ENCODE measurements around the gene LDLR. TPM values are rescaled to one million over a fixed set of nuclear protein-coding genes. Genes with fewer than 3 reads are reported as not detected.

Gene LDLR
- 100 to 1,000 TPM in 1 of 4 donors, 10 to 100 TPM in 2, 1 to 10 TPM in 1; 7.6 to 101 (median 21.6) TPM for total RNA-seq
- polyA plus RNA-seq = 19.3 TPM
- long read RNA-seq, donor 1, partial matches to known transcripts = 7 of 29 reads
- long read RNA-seq, donor 1, other reads (novel, unspliced or antisense) = 22 of 29 reads
- long read RNA-seq, donor 2, partial matches to known transcripts = 0 of 1 reads
- long read RNA-seq, donor 2, other reads (novel, unspliced or antisense) = 1 of 1 reads
- long read RNA-seq, donor 3, transcript LDLR-208 (18 exons, 3,617 nt) = major isoform, 28 of 138 reads
- long read RNA-seq, donor 3, partial matches to known transcripts = 67 of 138 reads
- long read RNA-seq, donor 3, other reads (novel, unspliced or antisense) = 42 of 138 reads
- long read RNA-seq, donor 4 = 0 reads

DNA sequence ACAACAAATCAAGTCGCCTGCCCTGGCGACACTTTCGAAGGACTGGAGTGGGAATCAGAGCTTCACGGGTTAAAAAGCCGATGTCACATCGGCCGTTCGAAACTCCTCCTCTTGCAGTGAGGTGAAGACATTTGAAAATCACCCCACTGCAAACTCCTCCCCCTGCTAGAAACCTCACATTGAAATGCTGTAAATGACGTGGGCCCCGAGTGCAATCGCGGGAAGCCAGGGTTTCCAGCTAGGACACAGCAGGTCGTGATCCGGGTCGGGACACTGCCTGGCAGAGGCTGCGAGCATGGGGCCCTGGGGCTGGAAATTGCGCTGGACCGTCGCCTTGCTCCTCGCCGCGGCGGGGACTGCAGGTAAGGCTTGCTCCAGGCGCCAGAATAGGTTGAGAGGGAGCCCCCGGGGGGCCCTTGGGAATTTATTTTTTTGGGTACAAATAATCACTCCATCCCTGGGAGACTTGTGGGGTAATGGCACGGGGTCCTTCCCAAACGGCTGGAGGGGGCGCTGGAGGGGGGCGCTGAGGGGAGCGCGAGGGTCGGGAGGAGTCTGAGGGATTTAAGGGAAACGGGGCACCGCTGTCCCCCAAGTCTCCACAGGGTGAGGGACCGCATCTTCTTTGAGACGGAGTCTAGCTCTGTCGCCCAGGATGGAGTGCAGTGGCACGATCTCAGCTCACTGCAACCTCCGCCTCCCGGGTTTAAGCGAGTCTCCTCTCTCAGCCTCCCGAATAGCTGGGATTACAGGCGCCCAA, at the start of gene LDLR:
LDLR (plus strand) TSS at position 210 of the 760 bp plus-strand sequence; CDS start at position 296, 86 bp downstream.
- under 1% methylated on average over 43 of the region's 43 CpGs for WGBS
- H3K4me3 ChIP-seq (ENCODE audit: low read length) = peak within 1 kb of the TSS; percentile 73
- H3K4me1 ChIP-seq (ENCODE audit: control insufficient read depth, insufficient read depth, low read length) = peaks cover 8% of the 10 kb centered on the region
- ATAC-seq = peak; percentile 69 to 81
- no peaks in the 10 kb centered on the region for H3K27me3 ChIP-seq (ENCODE audit: control insufficient read depth, insufficient read depth)
- peak within 1 kb of the TSS; percentile 98 for H3K27ac ChIP-seq (ENCODE audit: low read length)
- peak; percentile 92 to 94 (median 93) for DNase-seq
- intact Hi-C loops (cut with DNase I) = no loop called here
- H3K9me3 ChIP-seq (ENCODE audit: control insufficient read depth, low read length) = no peaks in the 10 kb centered on the region

DNA sequence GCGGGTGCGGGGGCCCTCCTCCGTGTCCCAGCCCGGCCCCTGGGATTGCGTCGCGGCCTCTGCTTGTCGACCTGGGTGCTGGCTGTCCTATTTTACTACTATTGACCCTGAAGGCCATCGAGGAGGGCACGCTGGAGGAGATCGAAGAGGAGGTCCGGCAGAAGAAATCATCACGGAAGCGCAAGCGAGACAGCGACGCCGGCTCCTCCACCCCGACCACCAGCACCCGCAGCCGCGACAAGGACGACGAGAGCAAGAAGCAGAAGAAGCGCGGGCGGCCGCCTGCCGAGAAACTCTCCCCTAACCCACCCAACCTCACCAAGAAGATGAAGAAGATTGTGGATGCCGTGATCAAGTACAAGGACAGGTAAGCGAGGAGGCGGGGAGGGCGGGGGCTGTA, 48.1 kb upstream of the LDLR start:
- intact Hi-C loops (cut with DNase I) = no loop called here
- H3K4me3 ChIP-seq (ENCODE audit: low read length) = no peak overlapping the region
- DNase-seq = no peak
- WGBS = 96% methylated on average over 33 of the region's 33 CpGs
- no peaks in the 10 kb centered on the region for H3K9me3 ChIP-seq (ENCODE audit: control insufficient read depth, low read length)
- no peaks in the 10 kb centered on the region for H3K27me3 ChIP-seq (ENCODE audit: control insufficient read depth, insufficient read depth)
- ATAC-seq = no peak
- H3K4me1 ChIP-seq (ENCODE audit: control insufficient read depth, insufficient read depth, low read length) = no peaks in the 10 kb centered on the region
- no peak overlapping the region for H3K27ac ChIP-seq (ENCODE audit: low read length)

DNA sequence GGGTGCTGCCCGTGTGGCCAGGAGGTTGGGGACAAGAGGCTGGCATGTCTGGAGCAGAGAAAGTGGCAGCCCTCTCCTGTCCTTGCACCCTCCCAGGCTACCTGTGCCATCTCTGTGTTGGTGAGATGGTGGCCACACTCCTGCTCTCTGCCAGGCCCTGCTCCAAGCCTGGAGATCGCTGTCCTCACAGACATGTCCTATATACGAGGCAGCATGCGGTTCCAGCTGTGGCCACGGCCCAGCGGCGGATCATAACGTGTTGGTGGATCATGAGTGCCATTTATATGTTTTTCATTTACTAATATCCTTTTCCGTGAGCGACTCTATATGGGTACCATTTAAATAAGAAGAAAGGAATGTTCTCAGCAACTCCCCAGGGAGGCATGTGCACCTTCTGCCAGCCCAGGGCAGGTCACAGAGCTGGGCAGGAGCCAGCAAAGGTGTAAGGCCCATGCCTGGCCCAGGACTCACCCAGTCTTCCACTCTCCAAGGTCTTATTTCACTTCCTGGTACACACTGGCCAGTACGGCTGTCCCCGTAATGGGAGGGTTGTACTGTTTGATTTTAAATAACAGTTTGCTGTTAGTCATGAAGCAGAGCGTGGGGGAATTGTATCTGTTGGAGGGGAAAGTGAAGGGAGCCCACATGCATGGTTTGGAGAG, 47.2 kb upstream of the LDLR start:
- DNase-seq (no peak), ATAC-seq (peak in 1 of 2 donors; percentile 26)
- Histone ChIP-seq H3K4me1 (ENCODE audit: control insufficient read depth, insufficient read depth, low read length) (no peaks in the 10 kb centered on the region), H3K4me3 (ENCODE audit: low read length) (no peak overlapping the region), H3K27ac (ENCODE audit: low read length) (no peak overlapping the region), H3K9me3 (ENCODE audit: control insufficient read depth, low read length) (no peaks in the 10 kb centered on the region), H3K27me3 (ENCODE audit: control insufficient read depth, insufficient read depth) (no peaks in the 10 kb centered on the region)
- intact Hi-C loops (cut with DNase I) = no loop called here
- 93% methylated on average over 13 of the region's 13 CpGs for WGBS

DNA sequence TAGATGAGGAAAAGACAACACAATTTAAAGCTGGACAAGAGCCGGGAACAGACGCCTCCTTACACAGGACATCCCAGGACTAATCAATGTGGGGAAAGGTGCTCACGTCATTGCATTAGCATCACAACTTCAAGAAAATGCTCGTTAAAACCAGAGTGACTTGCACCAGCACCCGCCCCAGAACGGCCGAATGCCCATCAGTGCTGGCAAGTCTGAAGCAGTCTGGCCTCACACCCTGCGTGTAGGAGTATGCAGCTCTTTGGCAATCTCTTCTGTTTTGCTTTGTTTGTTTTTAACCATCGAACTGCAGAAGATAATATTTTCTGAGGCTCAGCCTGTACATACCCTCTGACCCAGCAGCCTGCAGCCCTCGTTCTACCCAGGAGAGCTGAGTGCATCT, 44.8 kb upstream of the LDLR start:
- intact Hi-C loops (cut with DNase I) = no loop called here
- 87% methylated on average over 10 of the region's 10 CpGs for WGBS
- no peak overlapping the region for H3K4me3 ChIP-seq (ENCODE audit: low read length)
- H3K27me3 ChIP-seq (ENCODE audit: control insufficient read depth, insufficient read depth) = no peaks in the 10 kb centered on the region
- ATAC-seq (no peak), DNase-seq (no peak)
- no peak overlapping the region for H3K27ac ChIP-seq (ENCODE audit: low read length)
- H3K4me1 ChIP-seq (ENCODE audit: control insufficient read depth, insufficient read depth, low read length) = no peaks in the 10 kb centered on the region
- no peaks in the 10 kb centered on the region for H3K9me3 ChIP-seq (ENCODE audit: control insufficient read depth, low read length)

DNA sequence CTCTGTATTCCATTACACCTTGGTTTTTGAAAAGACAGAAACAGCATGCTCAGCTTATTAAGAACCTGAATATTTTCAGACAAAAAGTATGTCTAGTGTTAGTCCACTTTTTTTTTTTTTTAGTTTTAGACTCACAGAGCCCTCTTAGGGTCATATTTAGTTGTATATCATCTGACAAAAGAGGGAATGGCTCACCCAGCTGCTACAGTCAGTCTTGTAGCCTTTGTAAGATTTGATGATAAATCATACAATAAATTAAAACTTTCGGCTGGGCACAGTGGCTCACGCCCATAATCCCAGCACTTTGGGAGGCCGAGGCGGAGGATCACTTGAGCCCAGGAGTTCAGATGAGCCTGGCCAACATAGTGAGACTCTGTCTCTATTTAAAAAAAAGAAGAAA, 43.7 kb upstream of the LDLR start:
- DNase-seq = no peak
- no peak for ATAC-seq
- no peak overlapping the region for H3K4me3 ChIP-seq (ENCODE audit: low read length)
- H3K4me1 ChIP-seq (ENCODE audit: control insufficient read depth, insufficient read depth, low read length) = no peaks in the 10 kb centered on the region
- WGBS = 97% methylated on average over 4 of the region's 4 CpGs
- H3K27ac ChIP-seq (ENCODE audit: low read length) = no peak overlapping the region
- intact Hi-C loops (cut with DNase I) = no loop called here
- no peaks in the 10 kb centered on the region for H3K27me3 ChIP-seq (ENCODE audit: control insufficient read depth, insufficient read depth)
- H3K9me3 ChIP-seq (ENCODE audit: control insufficient read depth, low read length) = no peaks in the 10 kb centered on the region

DNA sequence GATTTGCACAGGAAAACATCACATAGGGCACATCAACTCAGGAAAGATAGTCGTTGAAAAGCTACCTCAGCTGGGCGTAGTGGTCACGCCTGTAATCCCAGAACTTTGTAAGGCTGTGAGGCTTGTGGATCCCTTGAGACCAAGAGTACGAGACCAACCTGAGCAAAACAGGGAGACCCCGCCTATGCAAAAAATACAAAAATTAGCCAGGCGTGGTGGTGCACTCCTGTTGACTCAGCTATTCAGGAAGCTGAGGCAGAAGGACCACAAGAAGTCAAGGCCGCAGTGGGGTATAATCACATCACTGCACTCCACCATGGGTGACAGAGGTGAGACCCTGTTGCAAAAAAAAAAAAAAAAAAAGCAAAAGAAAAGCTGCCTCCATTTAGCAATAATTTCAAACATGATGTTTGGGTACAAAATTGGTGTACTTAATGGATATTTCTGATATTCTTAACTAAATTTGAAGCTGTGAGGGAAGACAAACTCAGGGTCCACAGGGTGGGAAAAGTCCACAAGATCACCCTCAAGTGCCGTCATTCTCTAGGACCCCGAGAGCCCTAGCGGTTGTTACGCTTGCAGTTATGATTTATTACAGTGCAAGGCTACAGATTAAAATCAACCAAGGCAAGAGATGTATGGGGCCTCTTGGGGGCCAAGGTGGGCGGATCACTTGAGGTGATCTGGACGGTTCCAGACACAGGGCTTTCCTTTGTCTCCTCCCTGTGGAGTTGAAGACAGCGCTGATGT, 42.5 kb upstream of the LDLR start:
- no peak for ATAC-seq
- 93% methylated on average over 14 of the region's 14 CpGs for WGBS

DNA sequence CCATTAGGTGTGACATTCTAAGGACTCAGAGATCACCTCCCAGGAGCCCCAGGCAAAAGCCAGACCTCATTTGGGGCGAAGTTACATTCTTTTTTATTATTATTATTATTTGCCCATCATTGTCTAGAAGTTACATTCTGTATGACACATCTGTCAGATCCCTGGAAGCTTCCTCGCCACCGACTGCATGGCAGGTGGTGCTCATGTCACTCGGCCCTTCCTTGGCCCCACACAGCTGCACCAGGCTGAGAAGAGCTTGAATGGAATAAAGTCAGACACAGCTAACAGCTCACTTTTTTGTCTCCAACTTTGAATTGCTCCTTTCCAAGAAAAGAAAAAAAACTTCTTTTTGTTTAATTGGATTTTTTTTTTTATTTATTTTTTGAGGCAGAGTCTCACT, 41.4 kb upstream of the LDLR start:
- Histone ChIP-seq H3K4me1 (ENCODE audit: control insufficient read depth, insufficient read depth, low read length) (no peaks in the 10 kb centered on the region), H3K4me3 (ENCODE audit: low read length) (no peak overlapping the region), H3K27ac (ENCODE audit: low read length) (no peak overlapping the region), H3K27me3 (ENCODE audit: control insufficient read depth, insufficient read depth) (no peaks in the 10 kb centered on the region), H3K9me3 (ENCODE audit: control insufficient read depth, low read length) (no peaks in the 10 kb centered on the region)
- intact Hi-C loops (cut with DNase I) = no loop called here
- 91% methylated on average over 4 of the region's 4 CpGs for WGBS
- ATAC-seq (no peak), DNase-seq (no peak)

More for the DNA sequence above, 42.5 kb upstream of the LDLR start:
- Histone ChIP-seq H3K4me1 (ENCODE audit: control insufficient read depth, insufficient read depth, low read length) (no peaks in the 10 kb centered on the region), H3K27me3 (ENCODE audit: control insufficient read depth, insufficient read depth) (no peaks in the 10 kb centered on the region), H3K9me3 (ENCODE audit: control insufficient read depth, low read length) (no peaks in the 10 kb centered on the region), H3K27ac (ENCODE audit: low read length) (no peak overlapping the region), H3K4me3 (ENCODE audit: low read length) (no peak overlapping the region)
- DNase-seq = no peak
- intact Hi-C loops (cut with DNase I) = no loop called here

DNA sequence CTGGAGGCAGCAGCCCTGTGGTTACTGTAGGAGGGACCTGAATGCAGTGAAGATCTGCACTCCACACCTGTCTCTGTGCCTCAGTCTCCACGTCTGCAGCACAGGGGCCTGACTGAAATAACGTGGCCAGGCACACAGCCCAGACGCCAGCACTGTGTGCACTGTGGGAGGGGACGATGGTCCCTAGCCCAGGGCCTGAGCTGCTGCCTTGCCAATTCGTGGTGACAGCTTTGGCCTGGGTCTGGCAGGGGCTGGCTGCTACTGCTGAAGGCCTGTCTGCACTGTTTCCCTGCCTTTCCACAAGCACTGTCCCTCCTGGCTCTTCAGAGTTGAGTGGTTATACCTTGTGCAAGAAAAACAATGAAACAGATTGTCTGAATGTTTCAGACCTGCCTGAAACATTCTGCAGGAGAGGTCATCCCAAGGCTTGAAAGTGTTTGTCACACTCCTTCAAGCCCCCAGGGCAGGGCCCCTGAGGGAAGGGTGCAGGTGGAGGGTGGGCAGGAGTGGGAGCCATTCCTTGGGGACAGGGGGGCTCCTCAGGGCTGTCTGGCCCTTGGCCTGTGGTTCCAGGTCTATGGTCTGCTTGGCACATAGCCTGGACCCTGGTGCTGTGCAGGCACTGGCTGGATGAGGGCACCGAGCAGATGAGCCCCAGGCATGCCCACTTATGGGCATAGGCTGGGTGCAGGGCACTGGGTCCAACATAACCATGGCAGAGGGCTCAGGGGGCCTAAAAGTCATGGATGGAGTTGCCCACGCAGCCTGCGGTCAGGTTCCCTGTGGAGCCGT, 38.7 kb upstream of the LDLR start:
- no peak overlapping the region for H3K4me3 ChIP-seq (ENCODE audit: low read length)
- no peak overlapping the region for H3K27ac ChIP-seq (ENCODE audit: low read length)
- WGBS = 82% methylated on average over 9 of the region's 9 CpGs
- intact Hi-C loops (cut with DNase I) = no loop called here
- DNase-seq (no peak), ATAC-seq (peak; percentile 26 to 48)
- no peaks in the 10 kb centered on the region for H3K9me3 ChIP-seq (ENCODE audit: control insufficient read depth, low read length)
- no peaks in the 10 kb centered on the region for H3K4me1 ChIP-seq (ENCODE audit: control insufficient read depth, insufficient read depth, low read length)
- no peaks in the 10 kb centered on the region for H3K27me3 ChIP-seq (ENCODE audit: control insufficient read depth, insufficient read depth)

DNA sequence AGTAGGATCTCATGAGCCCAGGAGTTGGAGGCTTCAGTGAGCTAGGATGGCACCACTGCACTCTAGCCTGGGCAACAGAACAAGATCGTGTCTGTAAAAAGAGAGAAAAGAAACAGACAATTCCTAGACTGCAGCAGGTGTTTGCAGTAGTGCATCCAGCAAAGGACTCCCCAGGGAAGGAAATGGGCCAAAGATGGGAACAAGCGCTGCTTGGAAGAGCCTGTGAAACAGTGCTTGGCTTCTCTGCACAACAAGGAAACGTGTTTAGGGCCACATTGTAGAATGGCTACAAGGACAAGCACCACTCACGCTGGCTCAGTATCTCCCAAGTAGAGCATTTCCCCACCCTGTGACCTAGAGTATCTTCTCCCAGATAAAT, 35.5 kb upstream of the LDLR start:
- DNase-seq = no peak
- H3K9me3 ChIP-seq (ENCODE audit: control insufficient read depth, low read length) = no peaks in the 10 kb centered on the region
- H3K27ac ChIP-seq (ENCODE audit: low read length) = no peak overlapping the region
- WGBS = 56% methylated on average over 4 of the region's 4 CpGs
- no peak for ATAC-seq
- H3K4me3 ChIP-seq (ENCODE audit: low read length) = no peak overlapping the region
- no peaks in the 10 kb centered on the region for H3K27me3 ChIP-seq (ENCODE audit: control insufficient read depth, insufficient read depth)
- H3K4me1 ChIP-seq (ENCODE audit: control insufficient read depth, insufficient read depth, low read length) = no peaks in the 10 kb centered on the region
- intact Hi-C loops (cut with DNase I) = no loop called here

DNA sequence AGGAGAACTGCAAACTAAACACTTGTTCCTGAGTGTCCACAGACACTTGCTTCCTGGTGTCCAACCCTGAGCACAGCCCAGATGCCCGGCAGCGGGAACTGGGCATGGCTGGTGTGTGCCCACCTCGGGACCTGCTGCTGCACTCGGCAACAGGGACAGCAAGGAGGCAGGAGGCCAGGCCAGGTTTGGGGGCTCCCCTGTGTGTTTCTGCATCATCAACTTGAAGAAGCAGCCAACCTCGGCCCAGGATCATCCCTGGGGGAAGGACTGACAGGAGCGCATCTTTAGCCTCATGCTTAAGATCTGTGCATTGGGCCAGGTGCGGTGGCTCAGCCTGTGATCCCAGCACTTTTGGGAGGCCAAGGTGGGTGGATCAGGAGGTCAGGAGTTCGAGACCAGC, 35.1 kb upstream of the LDLR start:
- DNase-seq = no peak
- intact Hi-C loops (cut with DNase I) = no loop called here
- Histone ChIP-seq H3K27ac (ENCODE audit: low read length) (no peak overlapping the region), H3K9me3 (ENCODE audit: control insufficient read depth, low read length) (no peaks in the 10 kb centered on the region), H3K4me3 (ENCODE audit: low read length) (no peak overlapping the region), H3K27me3 (ENCODE audit: control insufficient read depth, insufficient read depth) (no peaks in the 10 kb centered on the region), H3K4me1 (ENCODE audit: control insufficient read depth, insufficient read depth, low read length) (no peaks in the 10 kb centered on the region)
- WGBS = 93% methylated on average over 8 of the region's 8 CpGs
- no peak for ATAC-seq
